ENCODE measurements around the gene TTC39C.

The TTC39C gene

DNA sequence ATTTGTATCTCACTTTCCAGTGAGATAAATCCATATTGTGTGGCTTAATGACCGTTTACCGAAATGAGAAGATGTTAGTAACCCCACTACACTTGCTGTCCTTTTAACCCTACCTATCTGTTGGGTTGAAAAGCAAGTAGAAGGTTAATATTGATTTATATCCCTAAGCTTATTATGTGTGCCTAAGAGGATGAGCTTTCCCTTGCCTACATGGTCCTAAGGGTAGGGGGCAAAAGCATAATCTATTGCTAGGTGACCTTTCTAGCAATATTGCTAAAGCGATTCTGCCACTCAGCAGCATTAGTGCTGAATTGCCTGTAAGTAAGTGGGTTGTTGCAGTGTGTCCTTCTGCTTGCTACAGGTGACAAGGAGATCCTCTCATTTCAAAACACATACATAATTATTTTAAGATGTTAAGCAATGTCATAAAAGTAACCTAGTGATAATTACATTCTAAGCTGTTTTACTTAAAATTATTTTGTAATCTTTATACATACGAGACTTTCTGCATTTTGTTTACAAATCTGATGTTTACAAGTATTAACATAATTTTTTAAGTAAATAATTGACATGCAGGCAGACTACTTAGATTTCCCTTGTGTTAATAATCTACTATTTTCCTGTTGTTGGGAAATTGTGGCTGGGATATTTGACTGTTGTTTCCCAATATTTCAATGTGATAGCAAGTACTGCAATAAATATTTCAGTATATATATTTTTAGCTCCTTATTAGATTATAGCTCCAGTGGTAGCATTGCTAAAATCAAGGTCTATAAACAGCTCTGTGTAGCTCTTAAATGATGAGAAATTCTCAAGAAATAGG, 75.2 kb downstream of the TTC39C start:
- no peak for DNase-seq

DNA sequence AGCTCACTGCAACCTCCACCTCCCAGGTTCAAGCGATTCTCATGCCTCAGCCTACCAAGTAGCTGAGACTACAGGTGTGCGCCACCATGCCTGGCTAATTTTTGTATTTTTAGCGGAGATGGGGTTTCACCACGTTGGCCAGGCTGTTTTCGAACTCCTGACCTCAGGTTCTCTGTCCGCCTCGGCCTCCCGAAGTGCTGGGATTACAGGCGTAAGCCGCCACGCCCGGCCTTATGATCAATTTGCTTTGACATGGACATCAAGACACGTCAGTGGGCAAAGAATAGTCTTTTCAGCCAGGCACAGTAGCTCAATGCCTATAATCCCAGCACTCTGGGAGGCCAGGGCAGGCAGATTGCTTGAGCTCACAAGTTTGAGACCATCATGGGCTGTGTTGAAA, 76.3 kb downstream of the TTC39C start:
- no peak for DNase-seq

DNA sequence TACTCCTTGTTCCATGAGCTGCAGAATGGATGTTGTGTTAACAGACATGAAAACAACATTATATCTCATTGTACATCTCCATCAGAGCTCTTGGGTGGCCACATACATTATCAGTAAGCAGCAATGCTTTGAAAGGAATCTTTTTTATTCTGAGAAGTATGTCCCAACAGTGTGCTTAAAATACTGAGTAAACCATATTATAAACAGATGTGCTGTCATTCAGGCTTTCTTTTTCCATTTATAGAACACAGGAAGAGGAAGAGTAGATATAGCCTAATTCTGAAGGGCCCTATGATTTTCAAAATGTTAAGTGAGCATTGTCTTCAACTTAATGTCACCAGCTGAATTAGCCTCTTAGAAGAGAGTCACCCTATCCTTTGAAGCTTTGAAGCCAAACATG, 80.0 kb downstream of the TTC39C start:
- DNase-seq: no peak

DNA sequence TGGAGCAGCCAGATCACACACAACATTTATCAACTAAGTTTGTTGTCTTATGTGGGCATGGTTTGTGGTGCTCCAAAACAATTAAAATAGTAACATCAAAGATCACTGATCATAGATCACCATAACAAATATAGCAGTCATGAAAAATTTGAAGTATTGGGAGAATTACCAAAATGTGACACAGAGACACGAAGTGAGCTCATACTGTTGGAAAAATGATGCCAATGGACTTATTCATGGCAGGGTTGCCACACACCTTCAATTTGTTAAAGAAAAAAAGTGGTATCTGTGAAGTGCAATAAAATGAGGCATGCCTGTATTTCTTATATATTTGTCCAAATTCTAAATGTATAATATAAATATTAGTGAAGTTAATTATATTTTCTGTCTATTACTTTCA, 81.4 kb downstream of the TTC39C start:
- DNase-seq: no peak

DNA sequence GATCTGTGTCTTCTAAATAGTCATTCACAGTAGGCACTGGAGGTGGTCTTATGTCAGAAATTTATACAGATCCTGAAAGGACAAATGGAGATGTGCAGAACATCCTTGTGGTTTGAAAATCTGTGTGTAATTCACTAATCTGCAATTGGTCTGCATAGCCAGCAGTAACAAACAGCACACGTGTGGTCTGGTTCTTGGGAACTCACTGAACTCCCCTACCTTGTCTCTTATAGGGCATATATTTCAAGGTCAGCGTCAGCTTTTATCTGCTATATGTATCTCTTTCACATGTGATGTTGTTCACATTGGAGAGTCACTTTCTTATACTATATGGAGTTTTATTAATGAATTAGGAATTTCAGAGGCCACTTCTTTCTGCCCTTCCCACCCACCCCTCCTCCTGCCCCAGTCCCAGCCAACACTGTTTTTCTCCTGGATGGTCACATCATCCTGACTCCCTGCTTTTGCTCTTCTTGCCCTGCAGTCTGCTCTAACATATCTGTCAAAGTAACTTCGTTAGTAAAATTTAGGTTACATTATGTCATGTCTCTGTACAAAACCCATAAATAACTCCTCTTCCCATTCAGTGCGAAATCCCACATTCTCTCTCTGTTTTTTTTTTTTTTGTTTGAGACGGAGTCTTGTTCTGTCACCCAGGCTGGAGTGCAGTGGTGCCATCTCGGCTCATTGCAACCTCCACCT, 88.9 kb downstream of the TTC39C start:
- DNase-seq: no peak

DNA sequence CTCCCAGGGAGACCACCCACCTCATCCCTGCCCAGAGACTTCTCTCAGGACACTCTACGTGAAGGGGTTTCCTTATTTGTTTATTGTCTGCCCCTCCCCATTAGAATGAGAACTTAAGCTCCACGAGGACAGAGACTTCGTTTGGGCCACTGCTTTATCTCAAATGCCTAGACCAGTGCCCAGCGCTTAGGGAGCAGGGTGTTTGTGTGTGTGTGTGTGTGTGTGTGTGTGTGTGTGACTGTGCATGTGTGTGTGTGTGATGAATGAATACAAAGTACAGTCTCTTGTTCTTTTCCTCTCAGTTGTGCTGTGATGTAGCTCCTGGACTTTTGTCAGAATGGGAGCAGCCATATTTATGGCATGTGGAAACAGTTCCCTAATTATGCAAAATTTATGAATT, 89.9 kb downstream of the TTC39C start:
- DNase-seq: no peak

DNA sequence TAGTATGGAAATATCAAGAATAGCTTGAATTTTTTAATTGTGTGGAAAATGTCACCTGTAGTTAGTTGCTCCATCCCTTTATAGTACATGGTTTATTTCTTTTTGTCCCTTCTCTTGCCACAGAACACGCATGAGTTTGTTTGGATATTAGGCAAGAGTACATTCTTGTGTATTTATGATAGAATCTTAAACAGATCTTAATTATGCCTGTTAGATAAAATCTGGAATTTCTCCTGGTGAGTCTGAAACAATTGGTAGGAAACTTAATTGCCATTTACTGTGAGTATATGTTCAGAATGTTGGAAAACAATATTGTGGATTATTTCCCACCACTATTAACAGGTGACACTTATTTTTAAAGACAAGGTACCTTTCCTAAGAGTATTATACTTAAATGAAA, 94.1 kb downstream of the TTC39C start:
- DNase-seq: no peak

DNA sequence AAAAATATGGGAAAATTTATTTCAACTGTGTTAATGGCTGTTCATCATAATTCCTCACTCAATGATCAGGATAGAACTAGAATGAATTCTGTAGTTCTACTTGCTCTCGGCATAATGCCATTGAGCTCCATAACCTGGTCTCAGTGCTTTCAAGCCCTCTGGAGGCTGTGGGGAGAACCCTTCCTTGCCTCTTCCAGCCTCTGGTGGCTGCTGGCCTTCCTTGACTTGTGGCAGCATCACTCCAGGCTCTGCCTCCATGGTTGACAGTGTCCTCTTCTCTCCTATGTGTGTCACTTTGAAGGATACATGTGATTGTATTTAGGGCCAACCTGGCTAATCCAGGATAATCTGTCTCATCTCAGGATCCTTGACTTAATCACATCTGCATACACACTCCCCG, 97.4 kb downstream of the TTC39C start:
- no peak for DNase-seq

DNA sequence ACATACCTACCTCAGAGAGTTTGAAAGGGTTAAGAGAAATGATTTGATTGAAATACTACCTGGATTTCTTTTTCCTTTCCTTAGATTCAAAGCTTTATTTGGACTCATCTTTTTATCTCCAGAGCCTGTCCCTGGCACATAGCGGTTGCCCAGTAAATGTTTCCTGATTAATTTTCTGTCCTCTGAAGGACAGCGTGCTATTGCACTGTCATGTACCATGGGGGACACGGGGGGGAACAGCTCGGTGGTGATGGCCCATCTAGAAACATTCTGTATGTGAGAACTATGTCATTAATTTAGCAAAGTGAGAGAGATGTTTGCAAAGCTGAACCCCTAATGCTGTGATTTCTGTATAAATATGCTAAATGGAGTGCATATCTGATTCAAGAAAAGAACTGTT, 97.9 kb downstream of the TTC39C start:
- no peak for DNase-seq

DNA sequence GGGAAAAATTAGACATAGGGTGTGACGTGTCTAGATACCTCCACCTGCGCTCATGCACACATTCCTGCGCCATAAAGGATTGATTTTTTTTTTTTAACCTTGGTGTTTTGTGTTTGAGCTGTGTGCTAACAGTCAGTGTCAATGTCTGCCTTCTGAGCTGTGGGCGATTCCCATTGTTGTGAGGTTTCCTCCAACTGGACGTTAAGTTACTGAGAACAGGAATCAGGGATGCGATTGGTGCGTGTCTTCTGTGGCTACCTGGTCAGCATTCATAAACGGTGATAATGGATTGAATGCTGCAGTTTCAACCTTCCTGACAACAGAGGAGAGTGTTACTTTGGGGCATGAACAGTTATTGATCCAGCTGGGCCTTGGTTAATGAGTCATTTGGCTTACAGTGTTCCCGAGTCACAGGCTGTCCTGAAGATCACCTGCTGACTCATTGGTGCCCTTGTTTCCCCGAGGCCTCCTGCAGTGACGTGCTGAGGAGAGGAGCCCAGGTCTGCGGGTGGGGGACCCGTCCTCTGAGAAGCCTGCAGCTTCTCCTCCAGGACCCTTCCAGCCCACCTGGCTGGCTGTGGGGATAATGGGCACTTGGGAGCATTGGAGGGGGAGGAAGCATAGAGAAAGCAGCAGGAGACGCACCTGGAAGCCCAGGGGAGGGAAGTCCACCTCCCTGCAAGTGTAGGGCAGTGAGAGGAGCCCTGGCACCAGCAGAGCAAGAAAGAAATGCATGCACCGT, 98.5 kb downstream of the TTC39C start:
- no peak for DNase-seq

DNA sequence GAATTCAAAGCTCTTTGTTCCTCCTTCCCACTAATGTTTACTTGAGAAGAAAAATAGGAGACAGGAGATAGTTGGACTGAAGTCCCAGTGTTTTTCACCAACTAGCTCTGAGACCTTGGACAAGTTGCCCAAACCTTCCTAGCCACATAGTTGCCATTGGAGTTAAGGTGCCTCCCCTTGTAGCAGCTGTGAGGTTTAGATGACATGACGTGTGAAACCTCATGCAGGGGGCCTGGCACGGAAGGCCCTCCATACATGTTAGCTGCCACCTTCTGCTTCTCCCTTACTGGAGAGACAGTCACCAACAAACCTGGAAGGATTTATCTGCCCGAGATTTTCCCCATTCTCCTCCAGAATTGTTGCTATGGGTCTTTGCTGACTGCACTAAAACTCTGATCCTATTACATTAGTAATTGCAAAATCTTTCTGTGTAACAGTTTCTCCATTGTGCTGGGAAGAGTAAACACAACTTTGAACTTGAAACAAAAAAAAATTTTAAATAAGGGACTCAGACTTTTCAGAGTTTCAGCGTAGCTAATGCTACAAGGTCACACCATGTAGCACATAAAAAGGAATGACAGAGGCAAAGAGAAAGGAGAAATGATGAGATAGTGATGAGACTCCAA, 100.5 kb downstream of the TTC39C start:
- DNase-seq: no peak

DNA sequence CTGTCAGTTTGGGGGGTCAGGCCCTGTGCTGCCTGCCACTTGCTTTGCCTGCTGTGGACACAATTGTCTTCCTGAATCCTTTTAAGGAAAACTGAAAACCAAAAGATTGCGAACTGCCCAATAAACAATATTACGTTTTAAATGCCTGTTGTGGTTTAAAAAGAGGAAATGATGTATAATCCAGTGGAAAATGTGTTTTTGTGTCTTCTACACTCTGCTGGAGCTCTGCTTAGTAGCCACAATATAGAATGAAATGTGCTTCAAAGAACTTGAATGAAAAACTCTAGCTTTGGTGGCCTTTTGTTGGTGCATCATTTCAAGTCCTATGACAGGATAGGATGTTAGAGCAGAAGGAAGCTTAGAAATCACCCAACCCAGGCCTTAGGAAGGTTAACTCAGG, 101.1 kb downstream of the TTC39C start:
- DNase-seq: no peak

DNA sequence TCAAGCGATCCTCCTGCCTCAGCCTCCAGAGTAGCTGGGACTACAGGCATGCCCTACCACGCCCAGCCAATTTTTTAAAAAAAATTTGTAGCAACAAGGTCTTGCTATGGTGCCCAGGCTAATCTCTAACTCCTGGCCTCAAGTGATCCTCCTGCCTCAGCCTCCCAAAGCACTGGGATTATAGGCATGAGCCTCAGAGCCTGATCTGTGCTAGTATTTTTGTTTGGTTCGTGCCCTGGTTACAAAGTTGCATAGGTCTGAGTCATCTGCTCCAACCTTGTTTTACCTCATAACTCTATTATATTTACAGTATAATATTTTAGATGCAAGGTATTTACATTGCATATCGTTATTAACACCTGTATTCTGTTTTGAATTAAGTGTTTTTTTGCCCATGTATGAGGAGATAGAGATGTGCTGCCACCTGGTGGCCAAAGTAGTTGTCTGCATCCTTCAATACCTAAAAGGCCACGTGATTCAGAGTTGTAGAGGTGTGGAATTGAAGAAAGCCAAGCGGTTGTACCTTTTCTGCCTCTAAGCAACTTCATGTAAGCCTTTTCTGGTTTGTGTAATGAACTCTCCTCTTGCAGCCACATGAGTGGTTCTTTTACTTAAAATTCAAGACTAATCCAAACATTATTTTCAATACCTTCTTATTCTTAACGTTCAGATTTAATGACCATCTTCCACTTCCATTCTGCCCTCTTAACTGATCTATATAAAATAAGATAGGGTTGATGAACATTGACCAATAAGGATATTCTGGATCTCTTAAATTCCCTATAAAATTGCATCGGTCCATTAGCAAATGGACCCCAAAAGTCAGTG, 104.4 kb downstream of the TTC39C start:
- DNase-seq: peak; percentile 69

DNA sequence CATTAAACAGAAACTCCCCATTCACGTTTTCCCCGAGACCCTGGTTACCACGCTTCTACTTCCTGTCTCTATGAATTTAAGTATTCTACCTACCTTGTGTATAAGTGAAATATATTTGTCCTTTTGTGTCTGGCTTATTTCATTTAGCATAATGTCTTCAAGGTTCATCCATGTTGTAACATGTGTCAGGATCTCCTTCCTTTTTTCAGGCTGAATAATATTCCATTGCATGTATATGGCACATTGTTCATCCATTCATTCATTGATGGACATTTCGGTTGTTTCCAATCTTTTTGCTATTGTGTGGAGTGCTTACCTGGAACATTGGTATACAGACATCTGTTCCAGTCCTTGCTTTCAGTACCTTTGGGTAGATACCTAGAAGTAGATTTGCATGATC, 106.1 kb downstream of the TTC39C start:
- DNase-seq: no peak

DNA sequence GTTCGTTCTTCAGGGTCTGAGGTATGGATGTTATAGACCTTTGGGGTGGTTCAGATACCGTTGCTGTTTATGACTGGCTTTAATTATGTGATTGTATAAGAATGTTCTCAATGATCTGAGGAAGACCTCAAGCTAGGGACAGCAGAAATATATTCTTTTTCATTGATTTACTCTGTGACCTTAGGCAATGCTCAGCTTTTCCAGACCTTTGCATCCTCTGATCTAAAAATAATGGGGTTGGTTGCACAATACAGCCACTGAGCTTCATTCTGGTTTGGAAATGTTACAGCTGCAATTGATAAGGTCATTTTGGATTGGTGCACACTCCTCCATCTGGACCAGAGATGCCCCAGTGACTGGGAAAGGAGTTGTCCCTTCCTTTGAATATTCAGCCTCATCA, 107.1 kb downstream of the TTC39C start:
- DNase-seq: no peak

DNA sequence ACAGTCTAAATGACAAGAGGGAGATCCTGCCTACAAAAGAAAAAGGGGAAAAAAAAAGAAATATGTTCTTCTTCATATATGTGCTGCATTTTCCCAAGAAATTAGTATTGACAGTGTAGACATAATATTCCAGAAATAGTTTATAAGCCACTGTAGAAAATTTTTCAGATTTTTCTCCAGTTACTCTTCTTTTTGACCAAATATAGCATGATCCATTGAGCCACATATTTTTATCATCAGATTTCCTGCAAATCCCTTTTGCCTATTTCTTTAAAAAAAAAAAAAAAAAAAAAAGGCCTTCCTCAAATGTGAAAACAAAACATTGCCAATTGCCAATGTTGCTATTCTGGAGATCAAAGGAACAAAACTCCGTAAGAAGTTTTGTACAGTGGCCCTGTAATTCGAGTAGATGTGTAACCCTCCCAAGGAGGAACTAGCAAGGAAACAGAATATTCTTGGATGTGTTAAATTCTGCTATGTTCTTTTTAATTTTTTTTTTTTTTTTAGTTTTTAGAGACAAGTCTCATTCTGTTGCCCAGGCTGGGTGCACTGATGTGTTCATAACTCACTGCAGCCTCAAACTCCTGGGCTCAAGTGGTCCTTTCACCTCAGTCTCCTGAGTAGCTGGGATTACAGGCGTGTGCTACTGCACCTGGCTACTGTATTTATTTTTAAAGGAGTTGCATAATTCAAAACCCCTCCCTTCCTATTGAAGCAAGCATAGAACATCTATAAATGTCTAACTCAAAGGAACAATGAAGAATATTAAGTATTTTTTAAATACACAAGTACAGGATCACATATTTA, 111.8 kb downstream of the TTC39C start:
- DNase-seq: no peak

DNA sequence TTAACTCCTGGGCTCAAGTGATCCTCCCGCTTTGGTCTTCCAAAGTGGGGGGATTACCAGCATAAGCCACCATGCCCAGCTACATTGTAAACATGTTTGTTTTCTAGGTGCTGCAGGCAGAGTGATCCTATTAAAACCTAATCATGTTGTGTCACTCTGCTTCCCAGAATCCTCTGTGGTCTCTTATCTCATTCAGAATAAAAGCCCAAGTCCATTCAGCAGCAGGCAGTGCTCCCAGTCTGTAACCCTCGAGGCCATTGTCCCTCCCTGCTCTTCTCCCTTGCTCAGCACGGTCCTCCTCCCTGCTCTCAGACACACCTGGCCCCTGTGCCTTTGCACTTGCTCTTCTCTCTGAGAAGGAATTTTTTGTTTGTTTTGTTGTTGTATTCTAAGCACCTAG, 113.2 kb downstream of the TTC39C start:
- DNase-seq: no peak

DNA sequence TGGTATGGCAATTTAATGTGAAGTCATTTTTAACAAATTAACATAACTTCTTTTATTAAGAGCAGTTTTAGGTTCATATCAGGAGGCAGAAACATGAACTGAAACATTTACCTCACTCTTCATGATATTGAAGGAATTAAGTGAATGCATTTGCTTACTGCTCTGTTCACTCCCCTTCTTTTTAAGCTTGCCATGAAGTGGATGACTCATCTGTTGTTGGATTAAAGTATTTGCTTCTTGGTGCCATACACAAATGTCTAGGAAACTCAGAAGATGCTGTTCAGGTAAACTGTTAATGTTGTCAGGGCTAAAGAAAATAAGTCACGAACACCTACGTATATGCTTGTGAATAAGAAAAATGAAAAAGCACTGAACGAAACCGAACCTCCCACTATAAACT, 114.1 kb downstream of the TTC39C start:
- no peak for DNase-seq

DNA sequence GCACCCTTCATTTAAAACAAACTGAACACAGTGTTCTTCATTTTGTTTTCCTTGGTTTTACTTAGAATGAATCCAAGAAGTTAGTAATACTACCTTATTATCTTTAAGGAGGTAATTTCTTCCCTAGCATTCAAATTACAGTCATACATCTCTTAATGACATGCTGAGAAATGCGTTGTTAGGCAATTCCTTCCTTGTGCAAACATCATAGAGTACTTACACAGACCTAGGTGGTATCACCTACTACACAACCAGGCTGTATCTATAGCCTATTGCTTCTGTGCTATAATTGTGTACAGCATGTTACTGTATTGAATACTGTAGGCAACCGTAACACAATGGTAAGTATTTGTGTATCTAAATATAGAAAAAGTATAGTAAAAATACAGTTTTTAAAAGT, 115.9 kb downstream of the TTC39C start:
- no peak for DNase-seq

DNA sequence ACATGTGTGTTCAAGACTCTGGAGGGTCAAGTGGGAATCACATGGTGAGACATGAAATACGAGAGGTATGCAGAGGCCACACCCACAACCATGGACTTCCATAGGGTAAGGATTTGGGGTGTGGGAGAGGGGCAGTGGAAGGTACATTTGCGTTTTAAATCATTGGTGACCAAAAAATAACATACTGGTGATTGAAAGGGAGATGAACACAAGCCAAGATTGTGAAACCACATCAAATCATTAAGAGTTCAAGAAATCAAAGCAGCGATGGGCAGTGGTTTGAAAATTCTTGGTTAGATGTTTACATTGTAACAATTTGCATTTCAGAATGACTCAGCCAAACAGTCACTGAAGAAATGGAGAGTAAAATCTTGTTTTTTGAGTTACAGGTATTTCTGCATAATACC, 122.4 kb downstream of the TTC39C start:
- DNase-seq: no peak

DNA sequence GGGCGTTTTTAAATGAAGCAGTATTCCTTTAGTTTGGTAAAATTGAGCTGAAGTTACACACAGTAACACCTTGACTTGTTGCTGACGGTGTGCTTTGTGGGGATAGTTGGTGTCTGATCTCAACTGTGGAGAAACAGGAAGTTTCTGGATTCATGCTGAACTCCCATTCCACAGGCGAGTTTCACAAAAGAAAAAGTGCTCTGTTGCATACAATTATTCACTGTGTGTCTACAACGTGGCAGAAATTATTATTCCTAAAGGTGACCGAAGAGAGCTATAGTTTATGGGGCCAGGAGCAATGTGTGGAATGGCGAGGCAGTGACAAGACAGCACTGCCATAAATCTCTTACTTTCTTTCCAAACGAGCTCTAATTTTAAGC, 123.8 kb downstream of the TTC39C start:
- DNase-seq: no peak

Measured in femur (tissue), 1 donor.